A172 (cell line): ENCODE data around the gene HPCAL4. TPM values are rescaled to one million over a fixed set of nuclear protein-coding genes. Genes with fewer than 3 reads are reported as not detected.

Source experiments
- DNase-seq: peaks from one replicate; pipeline ENCODE4 v3.0.0-alpha.2; 2015; ENCODE audit warnings: low spot score
- total RNA-seq: library from RNA; depleted of rRNA; stranded (reverse); fragments of >200 nt; shearing (Covaris generic); gene quantifications from 2 replicates; pipeline ENCODE4 v1.2.3, GENCODE V29; 2014; rRNA removed

HPCAL4 gene
- 0.05 TPM in 1 of 2 replicates, not detected in the other for total RNA-seq

- DNase-seq: peak; percentile 71
Measured at GRCh38 chr1:39691383-39692151, at the start of gene HPCAL4. HPCAL4 (minus strand) TSS chr1:39691433; CDS start chr1:39684603, 6,830 bp downstream.

DNA sequence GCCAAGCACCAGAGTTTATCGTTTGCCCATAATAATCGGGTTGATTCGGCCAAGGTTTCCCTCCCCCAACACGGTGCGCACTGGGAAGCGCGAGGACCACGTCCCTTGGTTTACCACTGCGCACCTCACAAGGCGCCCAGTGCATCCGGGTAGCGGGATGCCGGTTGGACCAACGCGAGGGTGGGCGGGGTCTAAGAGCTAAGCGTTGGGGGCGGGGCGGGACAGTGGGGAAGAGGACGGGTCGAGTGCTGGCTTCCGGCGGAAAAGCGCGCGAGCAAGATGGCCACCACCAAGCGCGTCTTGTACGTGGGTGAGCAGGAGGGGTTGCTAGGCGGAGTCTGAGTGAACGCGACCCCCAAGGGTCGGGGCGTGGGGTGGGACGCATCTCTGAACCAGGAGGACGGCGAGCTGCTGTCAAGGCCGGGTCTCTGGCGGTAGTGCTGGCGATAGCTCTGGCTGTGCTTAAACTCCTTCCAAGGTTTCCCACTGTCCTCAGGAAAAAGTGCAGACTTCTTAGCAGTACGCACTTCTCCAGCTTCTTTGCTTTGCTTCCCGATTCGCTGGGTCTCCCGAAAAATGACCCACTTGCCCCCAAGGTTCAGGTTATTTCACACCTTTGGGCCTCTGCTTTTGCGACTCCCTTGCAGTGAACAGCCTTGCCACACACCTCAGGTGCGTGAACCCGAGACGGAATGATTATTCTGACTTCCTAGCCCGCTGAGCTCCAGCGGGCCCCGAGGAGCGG, 47.6 kb upstream of the HPCAL4 start, which contains the start of gene PPIE:
Gene PPIE (plus strand): TSS at position 261 of the 745 bp plus-strand sequence. CDS start 19 bp downstream, at position 280.
- DNase-seq: peak; percentile 78

DNA sequence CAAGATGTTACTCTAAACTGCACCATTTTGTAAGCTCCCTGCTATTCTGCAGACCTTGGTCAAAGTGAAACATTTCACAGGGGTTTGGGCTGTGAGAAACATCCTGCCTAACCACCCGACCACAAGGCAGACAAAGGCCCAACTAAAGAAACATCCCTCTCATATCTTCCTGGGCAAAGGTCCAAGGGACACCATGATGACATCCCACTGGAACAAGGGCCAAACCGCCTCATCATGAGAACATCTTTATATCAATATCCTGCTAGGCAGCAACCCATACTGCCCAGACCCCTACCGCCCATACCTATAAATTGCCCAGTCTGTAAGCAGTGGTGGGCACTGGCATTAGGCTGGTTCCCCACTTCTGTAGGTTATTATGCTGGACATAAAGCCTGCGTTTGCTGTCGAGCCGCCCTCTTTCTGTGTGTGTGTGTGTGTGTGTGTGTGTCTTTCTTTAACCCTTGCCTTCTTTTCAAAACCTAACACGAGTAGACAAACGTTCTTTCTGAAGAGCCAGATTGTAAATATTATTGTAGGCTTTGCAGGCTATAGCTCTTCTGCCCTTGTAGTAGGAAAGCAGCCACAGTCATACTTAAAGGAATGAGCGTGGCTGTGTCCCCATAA, 46.4 kb upstream of the HPCAL4 start:
- DNase-seq: no peak

DNA sequence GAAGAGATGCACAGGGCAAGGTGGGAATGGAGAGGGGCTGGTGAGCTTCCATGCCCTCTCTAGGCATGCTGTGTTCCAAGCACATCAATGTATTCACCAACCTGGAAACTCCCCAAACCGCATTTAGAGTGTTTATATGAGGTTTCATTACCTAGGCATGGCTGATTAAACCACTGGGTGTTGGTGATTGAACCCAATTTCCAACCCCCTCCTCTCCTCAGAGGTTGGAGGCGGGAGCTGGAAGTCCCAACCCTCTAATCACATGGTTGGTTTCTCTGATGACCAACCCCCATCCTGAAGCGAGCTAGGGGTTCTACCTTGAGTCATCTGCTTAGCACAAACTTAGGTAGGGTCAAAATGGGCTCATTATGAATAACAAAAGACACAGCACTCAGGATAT, 44.5 kb upstream of the HPCAL4 start:
- no peak for DNase-seq

GRCh38 chr1:39733161-39733560, 41.9 kb upstream of the HPCAL4 start:
- DNase-seq: no peak

GRCh38 chr1:39732730-39733129, 41.5 kb upstream of the HPCAL4 start:
- no peak for DNase-seq

DNA sequence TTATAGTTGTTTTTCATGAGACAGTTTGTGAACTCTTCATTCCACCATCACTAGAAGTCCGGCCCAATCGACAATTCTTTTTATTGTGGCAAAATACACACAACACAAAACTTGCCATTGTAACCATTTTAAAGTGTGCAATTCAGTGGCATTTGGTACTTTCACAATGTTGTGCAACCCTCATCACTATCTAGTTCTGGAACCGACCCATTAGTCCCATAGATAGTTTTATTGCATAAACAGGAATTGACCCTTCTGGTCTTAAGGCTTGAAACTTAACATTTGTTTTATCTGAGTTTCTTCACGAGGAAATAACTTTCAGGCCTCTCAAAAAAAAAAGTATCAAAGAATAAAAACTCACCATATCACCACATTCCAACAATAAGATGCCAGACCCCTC, 38.6 kb upstream of the HPCAL4 start:
- no peak for DNase-seq

DNA sequence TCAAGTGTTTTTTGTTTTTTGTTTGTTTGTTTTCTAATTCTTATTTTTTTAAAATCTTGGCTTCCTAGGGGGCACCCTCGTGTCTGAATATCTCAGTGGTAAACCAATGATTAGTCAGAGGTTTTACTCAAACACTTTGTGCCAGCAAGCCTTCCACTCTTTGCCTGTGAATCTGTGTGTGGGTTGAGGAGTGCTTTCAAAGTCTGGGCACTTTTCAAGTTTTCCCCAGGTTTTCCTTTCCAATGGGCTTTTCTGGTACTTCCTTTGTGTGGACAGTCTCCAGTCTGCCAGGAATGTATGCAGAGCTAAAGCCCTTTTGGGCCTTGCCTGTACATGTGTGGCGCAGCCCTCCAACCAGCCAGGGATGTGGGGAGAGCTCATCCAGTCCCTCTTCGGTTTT, 37.8 kb upstream of the HPCAL4 start:
- no peak for DNase-seq

GRCh38 chr1:39727932-39728317, 36.7 kb upstream of the HPCAL4 start:
- DNase-seq: no peak

DNA sequence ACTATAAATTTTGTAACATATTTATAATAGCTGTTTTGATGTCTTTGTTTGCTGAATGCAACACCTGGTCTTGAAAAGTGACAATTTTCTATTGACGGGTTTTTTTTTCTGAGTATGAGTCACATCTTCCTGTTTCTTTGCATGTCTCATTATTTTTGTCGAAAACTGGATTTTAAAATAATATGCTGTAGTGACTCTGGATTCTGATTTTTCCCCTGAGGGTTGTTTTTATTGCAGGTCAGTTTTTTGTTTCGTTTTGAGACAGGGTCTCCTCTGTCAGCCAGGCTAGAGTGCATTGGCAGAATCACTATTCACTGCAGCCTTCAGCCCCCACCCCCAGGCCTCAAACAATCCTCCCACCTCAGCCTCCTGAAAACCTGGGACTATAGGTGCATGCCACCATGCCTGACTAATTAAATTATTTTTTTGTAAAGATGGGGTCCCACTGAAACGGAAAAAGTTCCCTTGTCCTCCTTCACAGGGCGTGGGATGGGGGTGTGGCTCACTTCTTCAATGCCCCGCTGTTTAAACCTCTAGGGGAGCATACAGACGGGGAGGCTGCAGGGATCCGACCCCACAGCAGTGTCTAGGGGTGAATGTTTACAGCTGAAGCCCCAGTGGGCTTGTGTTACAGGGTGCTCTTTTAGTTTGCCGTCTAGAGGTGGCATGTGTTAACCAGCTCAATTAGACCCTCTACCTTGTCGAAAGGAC, 36.1 kb upstream of the HPCAL4 start:
- no peak for DNase-seq

DNA sequence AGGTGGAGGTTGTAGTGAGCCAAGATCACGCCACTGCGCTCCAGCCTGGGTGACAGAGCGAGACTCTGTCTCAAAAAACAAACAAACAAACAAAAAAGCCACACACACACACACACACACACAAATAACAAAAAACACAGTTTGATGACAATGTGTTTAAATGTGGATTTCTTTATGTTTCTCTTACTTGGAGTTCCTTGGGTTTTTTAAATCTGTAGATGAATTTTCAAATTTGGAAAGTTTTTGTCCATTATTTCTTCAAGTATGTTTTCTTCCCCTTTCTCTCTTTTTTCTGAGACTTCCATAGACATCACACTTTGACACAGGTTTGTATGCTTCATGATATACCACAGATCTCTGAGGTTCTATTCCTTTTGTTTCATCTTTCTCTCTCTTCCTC, 35.4 kb upstream of the HPCAL4 start:
- DNase-seq: no peak

DNA sequence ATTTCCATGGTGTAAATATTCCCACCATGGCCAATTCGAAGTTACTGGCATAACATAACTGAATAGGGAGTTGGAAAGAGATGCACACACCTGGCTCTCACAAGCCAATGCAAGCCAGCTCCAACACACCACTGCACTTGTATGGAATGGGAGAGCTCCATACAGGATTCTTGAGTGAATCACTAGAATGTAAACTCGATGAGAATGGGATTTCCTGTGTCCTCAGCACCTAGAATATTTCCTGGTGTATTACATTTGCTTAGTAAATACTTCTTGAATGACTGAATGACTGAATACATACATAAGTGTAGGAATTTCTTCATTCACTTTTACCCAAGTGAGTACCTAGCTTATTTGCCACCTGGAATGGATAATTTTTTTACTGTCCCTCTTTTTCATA, 31.3 kb upstream of the HPCAL4 start:
- no peak for DNase-seq

DNA sequence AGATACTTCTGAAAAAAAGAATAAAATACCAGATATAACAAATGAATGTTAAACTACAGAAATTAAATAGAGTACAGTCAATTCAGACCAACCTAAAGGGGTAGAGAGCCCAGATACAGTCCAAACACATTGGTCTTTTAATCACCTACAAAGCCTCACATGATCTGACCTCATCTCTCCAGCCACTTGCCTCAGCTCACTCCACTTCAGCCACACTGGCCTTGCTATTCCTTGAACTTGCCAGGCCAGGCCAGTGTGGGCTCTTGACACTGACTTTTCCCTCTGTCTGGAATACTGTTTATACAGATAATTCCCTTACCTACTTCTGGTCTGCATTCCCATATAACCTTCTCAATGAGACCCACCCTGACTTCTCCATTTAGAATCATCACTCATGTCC, 30.4 kb upstream of the HPCAL4 start:
- no peak for DNase-seq

DNA sequence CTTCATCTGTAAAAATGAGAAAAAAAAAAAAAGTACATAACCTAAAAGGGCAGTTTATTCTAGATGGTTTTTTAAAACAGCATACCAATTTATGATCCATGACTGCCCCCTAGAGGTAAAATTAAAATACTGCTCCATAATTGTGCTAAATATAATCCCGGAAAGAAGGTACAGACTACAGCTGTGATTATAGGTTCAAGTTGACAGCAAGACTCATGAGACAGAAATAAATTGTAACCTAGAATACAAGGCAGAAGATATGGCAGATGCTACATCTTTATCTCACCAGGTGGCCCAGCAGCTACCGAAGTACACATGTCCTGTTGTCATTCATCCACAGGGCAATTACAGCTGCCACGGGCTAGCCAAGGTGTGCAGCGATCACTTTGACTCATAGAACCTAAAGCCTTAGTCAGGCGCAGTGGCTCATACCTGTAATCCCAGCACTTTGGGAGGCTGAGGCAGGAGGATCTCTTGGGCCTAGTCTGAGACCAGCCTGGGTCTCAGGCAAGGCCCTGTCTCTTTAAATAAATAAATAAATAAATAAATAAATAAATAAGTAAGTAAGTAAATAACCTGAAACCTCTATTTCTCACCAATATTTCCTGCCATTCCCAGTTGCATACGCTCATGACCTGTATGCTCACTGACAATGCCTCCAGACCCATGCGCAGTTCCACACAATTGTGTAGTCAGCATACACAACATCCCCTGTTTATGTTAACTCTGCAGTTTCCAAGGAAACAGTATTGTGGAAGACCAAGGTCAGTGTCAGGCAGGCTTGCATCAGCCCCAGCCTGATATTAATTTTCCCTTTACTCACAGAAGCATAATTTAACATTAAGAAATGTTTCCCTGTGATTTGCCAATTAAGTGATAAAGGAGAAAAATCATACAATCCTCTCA, 29.1 kb upstream of the HPCAL4 start:
- DNase-seq: peak; percentile 53

GRCh38 chr1:39717809-39718208, 26.6 kb upstream of the HPCAL4 start:
- no peak for DNase-seq

- DNase-seq: no peak
Measured at GRCh38 chr1:39713557-39713956, 22.3 kb upstream of the HPCAL4 start.

DNA sequence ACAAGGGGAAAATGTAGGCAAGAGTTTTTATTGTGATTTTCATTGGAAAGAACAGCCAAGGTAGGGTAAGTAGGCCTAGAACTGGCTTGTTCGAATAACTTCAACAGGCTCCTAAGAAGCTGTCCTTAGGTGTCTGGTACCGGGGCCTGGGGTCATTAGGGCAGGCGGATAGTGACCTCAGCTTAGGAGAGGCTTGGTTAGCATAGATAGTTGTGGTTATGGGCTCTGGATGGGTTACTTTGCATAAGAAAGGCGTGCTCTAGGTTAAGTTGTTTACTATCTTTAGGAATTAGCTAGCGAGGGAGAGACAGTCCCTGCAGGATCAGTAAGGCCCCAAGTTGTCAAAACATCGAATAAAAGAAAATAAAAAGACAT, 20.7 kb upstream of the HPCAL4 start:
- no peak for DNase-seq

GRCh38 chr1:39711104-39711965, 20.1 kb upstream of the HPCAL4 start:
- DNase-seq: no peak

- DNase-seq: no peak
Measured at GRCh38 chr1:39707506-39707905, 16.3 kb upstream of the HPCAL4 start.

DNA sequence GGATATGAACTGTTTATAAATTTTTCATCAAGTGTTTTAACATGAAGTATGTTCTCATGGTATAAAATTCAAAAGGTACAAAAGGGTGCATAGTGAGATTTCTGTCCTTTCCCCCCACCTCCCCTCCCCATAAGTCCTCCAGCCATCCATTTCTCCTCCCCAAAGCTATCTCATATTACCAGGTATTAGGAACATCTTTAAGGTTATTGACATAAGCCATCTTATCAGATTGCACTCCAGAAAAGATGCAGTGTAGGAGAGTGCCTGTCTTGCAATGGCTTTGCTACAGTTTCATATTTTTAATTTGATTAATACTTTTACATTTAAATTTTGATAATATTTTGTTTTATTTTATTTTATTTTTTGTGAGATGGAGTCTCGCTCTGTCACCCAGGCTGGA, 13.5 kb upstream of the HPCAL4 start:
- no peak for DNase-seq
